HCT116 (cell line): ENCODE measurements around the gene DDX1. TPM values are rescaled to one million over a fixed set of nuclear protein-coding genes. Genes with fewer than 3 reads are reported as not detected.

Source experiments
- ATAC-seq: fragments of 200-7000 bp; cut with Tn5 transposase; 2 replicates; pipeline ENCODE4 v1.9.1; 2020; ENCODE audit warnings: mild to moderate bottlenecking, moderate library complexity
- BruUV-seq: library from RNA; stranded (reverse); fragments of 400-500 nt; replicated peaks from 2 replicates; lab custom pipeline; 2021; lab: Mats Ljungman, UMichigan
- CTCF ChIA-PET: fragments of 300-600 bp; sonication (Branson Sonifier 250); formaldehyde crosslinking; loops from one replicate; lab custom pipeline; 2021; ENCODE audit warnings: antibody characterized with exemption; lab: Charles Lee
- POLR2A ChIA-PET: fragments of 300-600, 350-600 bp; sonication (Branson Sonifier 250); formaldehyde crosslinking; loops from one replicate; lab custom pipeline; 2021; ENCODE audit warnings: antibody characterized with exemption; lab: Charles Lee
- RAD21 ChIA-PET, 2 experiments: fragments of 300-600 bp; sonication (Branson Sonifier 250); formaldehyde crosslinking; loops; one replicate each; lab custom pipeline; 2023; ENCODE audit warnings: low total read pairs in 2 of 2; ENCODE audit not compliant: uncharacterized antibody in 2 of 2, unreplicated experiment in 2 of 2, low non-redundant PET in 1 of 2; lab: Charles Lee
- DNase-seq: peaks from one replicate; pipeline ENCODE4 v3.0.0-alpha.2; 2010; ENCODE audit warnings: low read depth, low spot score
- H2AFZ ChIP-seq: fragments of 200-600 bp; shearing (Covaris generic), sonication (generic); 2 replicates; pipeline ENCODE4 v1.6.1; 2017; ENCODE audit warnings: low read depth, mixed run types, mixed read lengths, antibody characterized with exemption, low read length; ENCODE audit not compliant: poor library complexity, severe bottlenecking
- H3K27ac ChIP-seq: 2 replicates; pipeline ENCODE4 v1.5.1; 2012; ENCODE audit warnings: low read depth, low read length
- H3K27me3 ChIP-seq: fragments of 200-600 bp; sonication (generic); 2 replicates; pipeline ENCODE4 v1.6.1; 2016; ENCODE audit warnings: mixed run types, low read length, mixed read lengths; ENCODE audit not compliant: insufficient read depth
- H3K36me3 ChIP-seq, 2 experiments: fragments of 200-500 bp in 1 of 2; fragments of 200-600 bp in 1 of 2; sonication (Bioruptor generic) in 1 of 2; sonication (generic) in 1 of 2; 2 replicates each; pipeline versions ENCODE4 v1.5.1 to v1.6.1; 2014 to 2016; ENCODE audit warnings: low read length in 2 of 2, inconsistent platforms in 1 of 2, mixed read lengths in 1 of 2, mixed run types in 1 of 2; ENCODE audit not compliant: insufficient read depth in 2 of 2, control insufficient read depth in 1 of 2
- H3K4me1 ChIP-seq, 2 experiments: fragments of 200-600 bp in 1 of 2; sonication (generic) in 1 of 2; 2 replicates each; pipeline versions ENCODE4 v1.5.1 to v1.6.1; 2012 to 2017; ENCODE audit warnings: low read length in 2 of 2, inconsistent platforms in 1 of 2, mild to moderate bottlenecking in 1 of 2, mixed read lengths in 1 of 2, mixed run types in 1 of 2, moderate library complexity in 1 of 2; ENCODE audit not compliant: insufficient read depth in 2 of 2, control insufficient read depth in 1 of 2
- H3K4me2 ChIP-seq: fragments of 200-600 bp; sonication (generic); 2 replicates; pipeline ENCODE4 v1.6.1; 2017; ENCODE audit warnings: mixed run types, low read length, mixed read lengths
- H3K4me3 ChIP-seq, 2 experiments: fragments of 200-600 bp in 1 of 2; sonication (generic) in 1 of 2; replicated peaks in 1 of 2; 2 replicates each; pipeline ENCODE4 v1.5.1; 2011 to 2016; ENCODE audit warnings: low read length in 2 of 2, control low read depth in 1 of 2, low read depth in 1 of 2, mild to moderate bottlenecking in 1 of 2, mixed read lengths in 1 of 2, mixed run types in 1 of 2
- H3K79me2 ChIP-seq: fragments of 200-600 bp; sonication (generic); 2 replicates; pipeline ENCODE4 v1.6.1; 2017; ENCODE audit warnings: mild to moderate bottlenecking, mixed run types, low read length, moderate library complexity, mixed read lengths; ENCODE audit not compliant: insufficient read depth
- H3K9ac ChIP-seq: fragments of 200-600 bp; sonication (generic); 2 replicates; pipeline ENCODE4 v1.6.1; 2016; ENCODE audit warnings: low read length, mixed read lengths
- H3K9me2 ChIP-seq: fragments of 200-600 bp; sonication (generic), shearing (Covaris generic); 2 replicates; pipeline ENCODE4 v1.6.1; 2017; ENCODE audit warnings: mixed run types, mild to moderate bottlenecking, moderate library complexity; ENCODE audit not compliant: insufficient read depth
- H3K9me3 ChIP-seq, 2 experiments: fragments of 200-500 bp in 1 of 2; fragments of 200-600 bp in 1 of 2; sonication (Bioruptor generic) in 1 of 2; sonication (generic) in 1 of 2; 2 replicates each; pipeline ENCODE4 v1.6.1; 2014 to 2017; ENCODE audit warnings: low read length in 2 of 2, mixed read lengths in 2 of 2, inconsistent platforms in 1 of 2, low read depth in 1 of 2, mild to moderate bottlenecking in 1 of 2, mixed run types in 1 of 2, moderate library complexity in 1 of 2; ENCODE audit not compliant: control insufficient read depth in 1 of 2, insufficient read depth in 1 of 2
- H4K20me1 ChIP-seq: fragments of 200-600 bp; sonication (generic), shearing (Covaris generic); 2 replicates; pipeline ENCODE4 v1.6.1; 2017; ENCODE audit warnings: mixed run types, mild to moderate bottlenecking, moderate library complexity; ENCODE audit not compliant: insufficient read depth
- CEBPB ChIP-seq: IDR thresholded peaks from 2 replicates; pipeline ENCODE4 v1.6.1; 2012; ENCODE audit warnings: low read depth
- ELF1 ChIP-seq: IDR thresholded peaks from 2 replicates; pipeline ENCODE4 v1.6.1; 2012; ENCODE audit warnings: low read depth, borderline replicate concordance
- EZH2 ChIP-seq: fragments of 200-600 bp; sonication (generic); IDR thresholded peaks from 2 replicates; pipeline ENCODE4 v1.6.1; 2017; ENCODE audit warnings: antibody characterized with exemption, mixed run types
- RAD21 ChIP-seq: IDR thresholded peaks from 2 replicates; pipeline ENCODE4 v1.6.1; 2012; ENCODE audit warnings: low read depth, mild to moderate bottlenecking
- TCF7L2 ChIP-seq: IDR thresholded peaks from 2 replicates; pipeline ENCODE4 v1.7.0; 2011; ENCODE audit warnings: borderline replicate concordance, inconsistent platforms; ENCODE audit not compliant: insufficient read depth, insufficient read length; ENCODE audit errors: extremely low read depth
- ZFX ChIP-seq: fragments of 450-650 bp; IDR thresholded peaks from 2 replicates; pipeline ENCODE4 v1.6.1; 2017
- ZNF274 ChIP-seq: fragments of 200-500 bp; sonication (Bioruptor generic); IDR thresholded peaks from 2 replicates; pipeline ENCODE4 v1.6.1; 2014; ENCODE audit warnings: mild to moderate bottlenecking, low read depth, low read length, inconsistent platforms
- intact Hi-C: fragments of 100-400 bp; cut with micrococcal nuclease; formaldehyde crosslinking; loops from 2 replicates; pipeline ENCODE4 v1.10.0; 2022
- total RNA-seq: library from RNA; stranded (reverse); gene quantifications from one replicate; pipeline ENCODE4 v1.2.1, GENCODE V29; 2021; ENCODE audit not compliant: unreplicated experiment
- TF ChIP-seq, protein P1 (sequence below): IDR thresholded peaks from 2 replicates; pipeline ENCODE4 v1.6.1; 2011; ENCODE audit warnings: mild to moderate bottlenecking, low read length, moderate library complexity; ENCODE audit not compliant: insufficient replicate concordance; ENCODE audit errors: extremely low read depth
- TF ChIP-seq, protein P2 (sequence below): IDR thresholded peaks from 2 replicates; pipeline ENCODE4 v1.6.1; 2012
- TF ChIP-seq, protein P3 (sequence below): IDR thresholded peaks from 2 replicates; pipeline ENCODE4 v1.6.1; 2012

DDX1 gene
- total RNA-seq, 1 experiment from 2014 or later, result 117 TPM

DNA sequence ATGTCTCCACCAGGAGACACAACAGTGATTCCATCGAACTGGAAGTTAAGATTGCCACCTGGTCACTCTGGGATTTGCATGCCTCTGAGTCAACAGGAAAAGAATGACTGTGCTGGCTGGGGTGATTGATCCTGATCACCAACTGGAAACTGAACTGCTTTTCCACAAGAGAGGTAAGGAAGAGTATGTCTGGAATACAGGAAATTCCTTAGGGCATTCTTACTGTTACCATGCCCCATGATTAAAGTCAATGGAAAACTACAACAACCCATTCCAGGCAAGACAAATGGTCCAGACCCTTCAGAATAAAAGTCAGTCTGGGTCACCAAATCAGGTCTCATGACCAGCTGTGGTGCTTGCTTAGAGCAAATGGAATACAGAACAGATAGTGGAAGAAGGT lies 12.0 kb upstream of the DDX1 start:
- Histone ChIP-seq H3K4me1 (peaks cover 0 to 5% of the 10 kb centered on the region in 2 experiments; a peak in 1 of 4 replicates), H3K4me3 (no peak overlapping the region), H3K79me2 (no peaks in the 10 kb centered on the region), H3K36me3 (no peaks in the 10 kb centered on the region), H3K27me3 (no peaks in the 10 kb centered on the region), H3K4me2 (0 out of 2 replicates have a peak overlapping the region, but pooled peaks have one; percentile 17), H3K9ac (no peak overlapping the region), H2AFZ (no peak overlapping the region), H4K20me1 (no peaks in the 10 kb centered on the region), H3K9me3 (no peaks in the 10 kb centered on the region), H3K27ac (no peak overlapping the region), H3K9me2 (no peaks in the 10 kb centered on the region)
- CTCF ChIA-PET, result no interaction called here
- no TSS peak for BruUV-seq
- TF ChIP-seq ZNF274, result no peak
- TF ChIP-seq RAD21, result no peak
- TF ChIP-seq EZH2, result no peak
- no peak for TF ChIP-seq TCF7L2
- TF ChIP-seq CEBPB, result no peak
- no peak for TF ChIP-seq ELF1
- TF ChIP-seq, protein P1, sequence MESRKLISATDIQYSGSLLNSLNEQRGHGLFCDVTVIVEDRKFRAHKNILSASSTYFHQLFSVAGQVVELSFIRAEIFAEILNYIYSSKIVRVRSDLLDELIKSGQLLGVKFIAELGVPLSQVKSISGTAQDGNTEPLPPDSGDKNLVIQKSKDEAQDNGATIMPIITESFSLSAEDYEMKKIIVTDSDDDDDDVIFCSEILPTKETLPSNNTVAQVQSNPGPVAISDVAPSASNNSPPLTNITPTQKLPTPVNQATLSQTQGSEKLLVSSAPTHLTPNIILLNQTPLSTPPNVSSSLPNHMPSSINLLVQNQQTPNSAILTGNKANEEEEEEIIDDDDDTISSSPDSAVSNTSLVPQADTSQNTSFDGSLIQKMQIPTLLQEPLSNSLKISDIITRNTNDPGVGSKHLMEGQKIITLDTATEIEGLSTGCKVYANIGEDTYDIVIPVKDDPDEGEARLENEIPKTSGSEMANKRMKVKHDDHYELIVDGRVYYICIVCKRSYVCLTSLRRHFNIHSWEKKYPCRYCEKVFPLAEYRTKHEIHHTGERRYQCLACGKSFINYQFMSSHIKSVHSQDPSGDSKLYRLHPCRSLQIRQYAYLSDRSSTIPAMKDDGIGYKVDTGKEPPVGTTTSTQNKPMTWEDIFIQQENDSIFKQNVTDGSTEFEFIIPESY, result no peak
- TF ChIP-seq, protein P2, sequence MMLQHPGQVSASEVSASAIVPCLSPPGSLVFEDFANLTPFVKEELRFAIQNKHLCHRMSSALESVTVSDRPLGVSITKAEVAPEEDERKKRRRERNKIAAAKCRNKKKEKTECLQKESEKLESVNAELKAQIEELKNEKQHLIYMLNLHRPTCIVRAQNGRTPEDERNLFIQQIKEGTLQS, result no peak
- TF ChIP-seq, protein P3, sequence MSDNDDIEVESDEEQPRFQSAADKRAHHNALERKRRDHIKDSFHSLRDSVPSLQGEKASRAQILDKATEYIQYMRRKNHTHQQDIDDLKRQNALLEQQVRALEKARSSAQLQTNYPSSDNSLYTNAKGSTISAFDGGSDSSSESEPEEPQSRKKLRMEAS, result no peak
- no peak for TF ChIP-seq ZFX
- no peak for ATAC-seq
- no peak for DNase-seq
- POLR2A ChIA-PET, result no interaction called here
- RAD21 ChIA-PET, result no interaction called here
- intact Hi-C loops, result loop anchor here (5.0 to 10.0 kb wide), 3 partner anchors 422 to 677 kb away; no protein-coding TSS in a partner anchor
